GM23338 (cell line): ENCODE results near the gene ITGAV. TPM values are rescaled to one million over a fixed set of nuclear protein-coding genes. Genes with fewer than 3 reads are reported as not detected.

Experiments
- ATAC-seq: fragments of 200-7000 bp; cut with Tn5 transposase; 3 replicates; pipeline ENCODE4 v1.9.1; 2020
- DNase-seq: peaks from one replicate; pipeline ENCODE4 v3.0.0-alpha.2; 2015; ENCODE audit warnings: low spot score
- H2AFZ ChIP-seq: fragments of 200-600 bp; sonication (generic); 2 replicates; pipeline ENCODE4 v1.8.0; 2016; ENCODE audit warnings: antibody characterized with exemption, mild to moderate bottlenecking, moderate library complexity
- H3F3A ChIP-seq: fragments of 200-600 bp; sonication (generic); replicated peaks from 2 replicates; pipeline ENCODE4 v1.8.0; 2017; ENCODE audit warnings: antibody characterized with exemption, mixed run types, low read depth
- H3K27ac ChIP-seq: fragments of 200-600 bp; sonication (generic); 2 replicates; pipeline ENCODE4 v1.6.1; 2016; ENCODE audit warnings: low read depth
- H3K27me3 ChIP-seq: fragments of 200-600 bp; sonication (generic); 2 replicates; pipeline ENCODE4 v1.8.0; 2016; ENCODE audit warnings: mild to moderate bottlenecking, mixed run types, moderate library complexity; ENCODE audit not compliant: insufficient read depth
- H3K36me3 ChIP-seq: fragments of 200-600 bp; sonication (generic); 2 replicates; pipeline ENCODE4 v1.8.0; 2016; ENCODE audit warnings: mild to moderate bottlenecking; ENCODE audit not compliant: insufficient read depth
- H3K4me1 ChIP-seq: fragments of 200-600 bp; sonication (generic); 2 replicates; pipeline ENCODE4 v1.8.0; 2016; ENCODE audit warnings: mild to moderate bottlenecking, moderate library complexity; ENCODE audit not compliant: insufficient read depth
- H3K4me2 ChIP-seq: fragments of 200-600 bp; sonication (generic); 2 replicates; pipeline ENCODE4 v1.7.1; 2017; ENCODE audit warnings: mixed run types
- H3K4me3 ChIP-seq: fragments of 200-600 bp; sonication (generic); 2 replicates; pipeline ENCODE4 v1.6.1; 2016; ENCODE audit warnings: mixed run types
- H3K79me2 ChIP-seq: fragments of 200-600 bp; sonication (generic); replicated peaks from 2 replicates; pipeline ENCODE4 v1.8.0; 2017; ENCODE audit warnings: mild to moderate bottlenecking; ENCODE audit not compliant: insufficient read depth
- H3K9me2 ChIP-seq: fragments of 200-600 bp; sonication (generic); 2 replicates; pipeline ENCODE4 v1.8.0; 2017; ENCODE audit not compliant: insufficient read depth
- H4K20me1 ChIP-seq: fragments of 200-600 bp; sonication (generic); replicated peaks from 2 replicates; pipeline ENCODE4 v1.8.0; 2017; ENCODE audit warnings: mild to moderate bottlenecking; ENCODE audit not compliant: insufficient read depth
- H3K27ac Mint-ChIP-seq: 2 replicates; pipeline ENCODE4 v1.8.0; 2020; ENCODE audit warnings: inconsistent platforms, mild to moderate bottlenecking, moderate library complexity, mixed read lengths
- H3K27me3 Mint-ChIP-seq: 3 replicates; pipeline ENCODE4 v1.8.0; 2022; ENCODE audit warnings: low read depth, mild to moderate bottlenecking, moderate library complexity, mixed read lengths, inconsistent platforms; ENCODE audit not compliant: insufficient read depth, poor library complexity
- H3K36me3 Mint-ChIP-seq: 3 replicates; pipeline ENCODE4 v1.8.0; 2021; ENCODE audit warnings: low read depth, mild to moderate bottlenecking, inconsistent platforms, moderate library complexity, mixed read lengths
- H3K4me1 Mint-ChIP-seq: 3 replicates; pipeline ENCODE4 v1.8.0; 2020; ENCODE audit warnings: mild to moderate bottlenecking, inconsistent platforms, mixed read lengths
- H3K4me3 Mint-ChIP-seq: 3 replicates; pipeline ENCODE4 v1.8.0; 2021; ENCODE audit warnings: moderate library complexity, mild to moderate bottlenecking, inconsistent platforms, mixed read lengths
- H3K9me3 Mint-ChIP-seq: 3 replicates; pipeline ENCODE4 v1.8.0; 2020; ENCODE audit warnings: moderate library complexity, mild to moderate bottlenecking, inconsistent platforms, mixed read lengths
- CREB1 ChIP-seq: fragments of 250-450 bp; sonication (Bioruptor Pico); IDR thresholded peaks from 2 replicates; pipeline ENCODE4 v1.5.0; 2020; ENCODE audit warnings: low read depth, mild to moderate bottlenecking, moderate library complexity
- EZH2phosphoT487 ChIP-seq: fragments of 200-600 bp; sonication (generic); IDR thresholded peaks from one replicate; pipeline ENCODE4 v1.8.1; 2018; ENCODE audit warnings: antibody characterized with exemption; ENCODE audit not compliant: unreplicated experiment
- JUNB ChIP-seq: IDR thresholded peaks from one replicate; pipeline ENCODE4 v1.6.1; 2016; ENCODE audit warnings: antibody characterized with exemption; ENCODE audit not compliant: unreplicated experiment
- NANOG ChIP-seq: IDR thresholded peaks from 2 replicates; pipeline ENCODE4 v1.6.1; 2016; ENCODE audit warnings: antibody characterized with exemption, borderline replicate concordance
- STAT1 ChIP-seq: IDR thresholded peaks from one replicate; pipeline ENCODE4 v1.6.1; 2016; ENCODE audit warnings: antibody characterized with exemption; ENCODE audit not compliant: unreplicated experiment
- ZNF114 ChIP-seq: fragments of 250-450 bp; sonication (Bioruptor Pico); IDR thresholded peaks from 2 replicates; pipeline ENCODE4 v1.5.0; 2020; ENCODE audit warnings: mild to moderate bottlenecking, moderate library complexity
- ZNF331 ChIP-seq: fragments of 250-450 bp; sonication (Bioruptor Pico); IDR thresholded peaks from 2 replicates; pipeline ENCODE4 v1.5.0; 2020; ENCODE audit warnings: low read depth, mild to moderate bottlenecking, moderate library complexity
- polyA plus RNA-seq: library from polyadenylated mRNA; unstranded; fragments of >200 nt; fragmentation: Nextera tagmentation; extraction: Ambion mirVana; gene quantifications from 2 replicates; pipeline ENCODE4 v1.2.1, GENCODE V29; 2016
- total RNA-seq: library from RNA; depleted of rRNA; stranded (reverse); fragments of >200 nt; shearing (Covaris generic); gene quantifications from 2 replicates; pipeline ENCODE4 v1.2.3, GENCODE V29; 2014
- TF ChIP-seq, protein P1 (sequence below): IDR thresholded peaks from one replicate; pipeline ENCODE4 v1.6.1; 2018; ENCODE audit warnings: antibody characterized with exemption; ENCODE audit not compliant: unreplicated experiment
- TF ChIP-seq, protein P2 (sequence below), 2 experiments: fragments of 200-600 bp in 1 of 2; sonication (generic) in 1 of 2; conservative IDR thresholded peaks; 2 replicates each; pipeline versions ENCODE4 v1.5.1 to v1.6.1; 2016 to 2017; ENCODE audit warnings: antibody characterized with exemption in 2 of 2, low read depth in 2 of 2, mild to moderate bottlenecking in 2 of 2, moderate library complexity in 1 of 2
- TF ChIP-seq, protein P3 (sequence below): fragments of 250-450 bp; sonication (Bioruptor Pico); IDR thresholded peaks from 2 replicates; pipeline ENCODE4 v1.5.0; 2020; ENCODE audit warnings: mild to moderate bottlenecking, moderate library complexity

The ITGAV gene
- total and polyA plus RNA-seq, 2 experiments from 2014 or later: 9.1 to 56.5 TPM

GRCh38 chr2:186603286-186603685 lies 13.4 kb downstream of the ITGAV start:
- H3K4me3 ChIP-seq: no peak overlapping the region
- no peaks in the 10 kb centered on the region for H3F3A ChIP-seq
- H3K27me3 ChIP-seq: no peaks in the 10 kb centered on the region
- H3K27ac ChIP-seq: no peak overlapping the region
- DNase-seq: no peak
- no peak for TF ChIP-seq NANOG
- TF ChIP-seq ZNF114: no peak
- TF ChIP-seq, protein P1, sequence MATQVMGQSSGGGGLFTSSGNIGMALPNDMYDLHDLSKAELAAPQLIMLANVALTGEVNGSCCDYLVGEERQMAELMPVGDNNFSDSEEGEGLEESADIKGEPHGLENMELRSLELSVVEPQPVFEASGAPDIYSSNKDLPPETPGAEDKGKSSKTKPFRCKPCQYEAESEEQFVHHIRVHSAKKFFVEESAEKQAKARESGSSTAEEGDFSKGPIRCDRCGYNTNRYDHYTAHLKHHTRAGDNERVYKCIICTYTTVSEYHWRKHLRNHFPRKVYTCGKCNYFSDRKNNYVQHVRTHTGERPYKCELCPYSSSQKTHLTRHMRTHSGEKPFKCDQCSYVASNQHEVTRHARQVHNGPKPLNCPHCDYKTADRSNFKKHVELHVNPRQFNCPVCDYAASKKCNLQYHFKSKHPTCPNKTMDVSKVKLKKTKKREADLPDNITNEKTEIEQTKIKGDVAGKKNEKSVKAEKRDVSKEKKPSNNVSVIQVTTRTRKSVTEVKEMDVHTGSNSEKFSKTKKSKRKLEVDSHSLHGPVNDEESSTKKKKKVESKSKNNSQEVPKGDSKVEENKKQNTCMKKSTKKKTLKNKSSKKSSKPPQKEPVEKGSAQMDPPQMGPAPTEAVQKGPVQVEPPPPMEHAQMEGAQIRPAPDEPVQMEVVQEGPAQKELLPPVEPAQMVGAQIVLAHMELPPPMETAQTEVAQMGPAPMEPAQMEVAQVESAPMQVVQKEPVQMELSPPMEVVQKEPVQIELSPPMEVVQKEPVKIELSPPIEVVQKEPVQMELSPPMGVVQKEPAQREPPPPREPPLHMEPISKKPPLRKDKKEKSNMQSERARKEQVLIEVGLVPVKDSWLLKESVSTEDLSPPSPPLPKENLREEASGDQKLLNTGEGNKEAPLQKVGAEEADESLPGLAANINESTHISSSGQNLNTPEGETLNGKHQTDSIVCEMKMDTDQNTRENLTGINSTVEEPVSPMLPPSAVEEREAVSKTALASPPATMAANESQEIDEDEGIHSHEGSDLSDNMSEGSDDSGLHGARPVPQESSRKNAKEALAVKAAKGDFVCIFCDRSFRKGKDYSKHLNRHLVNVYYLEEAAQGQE: no peak
- no peak for TF ChIP-seq STAT1
- TF ChIP-seq, protein P2, sequence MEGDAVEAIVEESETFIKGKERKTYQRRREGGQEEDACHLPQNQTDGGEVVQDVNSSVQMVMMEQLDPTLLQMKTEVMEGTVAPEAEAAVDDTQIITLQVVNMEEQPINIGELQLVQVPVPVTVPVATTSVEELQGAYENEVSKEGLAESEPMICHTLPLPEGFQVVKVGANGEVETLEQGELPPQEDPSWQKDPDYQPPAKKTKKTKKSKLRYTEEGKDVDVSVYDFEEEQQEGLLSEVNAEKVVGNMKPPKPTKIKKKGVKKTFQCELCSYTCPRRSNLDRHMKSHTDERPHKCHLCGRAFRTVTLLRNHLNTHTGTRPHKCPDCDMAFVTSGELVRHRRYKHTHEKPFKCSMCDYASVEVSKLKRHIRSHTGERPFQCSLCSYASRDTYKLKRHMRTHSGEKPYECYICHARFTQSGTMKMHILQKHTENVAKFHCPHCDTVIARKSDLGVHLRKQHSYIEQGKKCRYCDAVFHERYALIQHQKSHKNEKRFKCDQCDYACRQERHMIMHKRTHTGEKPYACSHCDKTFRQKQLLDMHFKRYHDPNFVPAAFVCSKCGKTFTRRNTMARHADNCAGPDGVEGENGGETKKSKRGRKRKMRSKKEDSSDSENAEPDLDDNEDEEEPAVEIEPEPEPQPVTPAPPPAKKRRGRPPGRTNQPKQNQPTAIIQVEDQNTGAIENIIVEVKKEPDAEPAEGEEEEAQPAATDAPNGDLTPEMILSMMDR (conservative IDR thresholded peaks at IDR 0.05; ENCODE audit: low read depth in 2 of 2): no peak
- TF ChIP-seq ZNF331 (CRISPR knock-in tag): no peak
- no peak for TF ChIP-seq CREB1 (CRISPR knock-in tag)
- no peak overlapping the region for H3K4me2 ChIP-seq
- H3K4me3 Mint-ChIP-seq: no peak overlapping the region
- no peaks in the 10 kb centered on the region for H3K9me2 ChIP-seq
- H3K9me3 Mint-ChIP-seq: no peaks in the 10 kb centered on the region
- peaks cover 37% of the 10 kb centered on the region for H3K79me2 ChIP-seq
- no peaks in the 10 kb centered on the region for H3K36me3 Mint-ChIP-seq
- peaks cover 5% of the 10 kb centered on the region; the same call in 1 of the 2 replicates for H4K20me1 ChIP-seq
- no peak overlapping the region for H3K27ac Mint-ChIP-seq
- peaks cover 46% of the 10 kb centered on the region for H3K4me1 Mint-ChIP-seq
- H3K4me1 ChIP-seq: peaks cover 24% of the 10 kb centered on the region; the same call in 1 of the 2 replicates
- no peaks in the 10 kb centered on the region for H3K36me3 ChIP-seq
- no peaks in the 10 kb centered on the region for H3K27me3 Mint-ChIP-seq
- ATAC-seq: no peak
- no peak overlapping the region for H2AFZ ChIP-seq

GRCh38 chr2:186605041-186605440 lies 15.2 kb downstream of the ITGAV start:
- H3K79me2 ChIP-seq: peaks cover 20% of the 10 kb centered on the region
- peaks cover 30% of the 10 kb centered on the region for H3K4me1 Mint-ChIP-seq
- no peaks in the 10 kb centered on the region for H3K9me2 ChIP-seq
- no peak overlapping the region for H3K4me2 ChIP-seq
- H3K9me3 Mint-ChIP-seq: no peaks in the 10 kb centered on the region
- no peak overlapping the region for H2AFZ ChIP-seq
- H3F3A ChIP-seq: no peaks in the 10 kb centered on the region
- DNase-seq (peak; percentile 28), ATAC-seq (peak; percentile 44; the same call in 2 of the 3 replicates)
- H3K36me3 Mint-ChIP-seq: no peaks in the 10 kb centered on the region
- peak overlapping the region; percentile 18; the same call in 1 of the 2 replicates for H3K27ac ChIP-seq
- peaks cover 5% of the 10 kb centered on the region; the same call in 1 of the 2 replicates for H4K20me1 ChIP-seq
- H3K4me1 ChIP-seq: peaks cover 13% of the 10 kb centered on the region; the same call in 1 of the 2 replicates
- no peaks in the 10 kb centered on the region for H3K36me3 ChIP-seq
- H3K27ac Mint-ChIP-seq: peak overlapping the region; percentile 35
- H3K27me3 Mint-ChIP-seq: no peaks in the 10 kb centered on the region
- no peak overlapping the region for H3K4me3 ChIP-seq
- H3K27me3 ChIP-seq: no peaks in the 10 kb centered on the region
- no peak overlapping the region for H3K4me3 Mint-ChIP-seq
- TF ChIP-seq JUNB (no peak), EZH2phosphoT487 (no peak), CREB1 (CRISPR knock-in tag) (no peak), STAT1 (no peak)
- TF ChIP-seq, protein P3, sequence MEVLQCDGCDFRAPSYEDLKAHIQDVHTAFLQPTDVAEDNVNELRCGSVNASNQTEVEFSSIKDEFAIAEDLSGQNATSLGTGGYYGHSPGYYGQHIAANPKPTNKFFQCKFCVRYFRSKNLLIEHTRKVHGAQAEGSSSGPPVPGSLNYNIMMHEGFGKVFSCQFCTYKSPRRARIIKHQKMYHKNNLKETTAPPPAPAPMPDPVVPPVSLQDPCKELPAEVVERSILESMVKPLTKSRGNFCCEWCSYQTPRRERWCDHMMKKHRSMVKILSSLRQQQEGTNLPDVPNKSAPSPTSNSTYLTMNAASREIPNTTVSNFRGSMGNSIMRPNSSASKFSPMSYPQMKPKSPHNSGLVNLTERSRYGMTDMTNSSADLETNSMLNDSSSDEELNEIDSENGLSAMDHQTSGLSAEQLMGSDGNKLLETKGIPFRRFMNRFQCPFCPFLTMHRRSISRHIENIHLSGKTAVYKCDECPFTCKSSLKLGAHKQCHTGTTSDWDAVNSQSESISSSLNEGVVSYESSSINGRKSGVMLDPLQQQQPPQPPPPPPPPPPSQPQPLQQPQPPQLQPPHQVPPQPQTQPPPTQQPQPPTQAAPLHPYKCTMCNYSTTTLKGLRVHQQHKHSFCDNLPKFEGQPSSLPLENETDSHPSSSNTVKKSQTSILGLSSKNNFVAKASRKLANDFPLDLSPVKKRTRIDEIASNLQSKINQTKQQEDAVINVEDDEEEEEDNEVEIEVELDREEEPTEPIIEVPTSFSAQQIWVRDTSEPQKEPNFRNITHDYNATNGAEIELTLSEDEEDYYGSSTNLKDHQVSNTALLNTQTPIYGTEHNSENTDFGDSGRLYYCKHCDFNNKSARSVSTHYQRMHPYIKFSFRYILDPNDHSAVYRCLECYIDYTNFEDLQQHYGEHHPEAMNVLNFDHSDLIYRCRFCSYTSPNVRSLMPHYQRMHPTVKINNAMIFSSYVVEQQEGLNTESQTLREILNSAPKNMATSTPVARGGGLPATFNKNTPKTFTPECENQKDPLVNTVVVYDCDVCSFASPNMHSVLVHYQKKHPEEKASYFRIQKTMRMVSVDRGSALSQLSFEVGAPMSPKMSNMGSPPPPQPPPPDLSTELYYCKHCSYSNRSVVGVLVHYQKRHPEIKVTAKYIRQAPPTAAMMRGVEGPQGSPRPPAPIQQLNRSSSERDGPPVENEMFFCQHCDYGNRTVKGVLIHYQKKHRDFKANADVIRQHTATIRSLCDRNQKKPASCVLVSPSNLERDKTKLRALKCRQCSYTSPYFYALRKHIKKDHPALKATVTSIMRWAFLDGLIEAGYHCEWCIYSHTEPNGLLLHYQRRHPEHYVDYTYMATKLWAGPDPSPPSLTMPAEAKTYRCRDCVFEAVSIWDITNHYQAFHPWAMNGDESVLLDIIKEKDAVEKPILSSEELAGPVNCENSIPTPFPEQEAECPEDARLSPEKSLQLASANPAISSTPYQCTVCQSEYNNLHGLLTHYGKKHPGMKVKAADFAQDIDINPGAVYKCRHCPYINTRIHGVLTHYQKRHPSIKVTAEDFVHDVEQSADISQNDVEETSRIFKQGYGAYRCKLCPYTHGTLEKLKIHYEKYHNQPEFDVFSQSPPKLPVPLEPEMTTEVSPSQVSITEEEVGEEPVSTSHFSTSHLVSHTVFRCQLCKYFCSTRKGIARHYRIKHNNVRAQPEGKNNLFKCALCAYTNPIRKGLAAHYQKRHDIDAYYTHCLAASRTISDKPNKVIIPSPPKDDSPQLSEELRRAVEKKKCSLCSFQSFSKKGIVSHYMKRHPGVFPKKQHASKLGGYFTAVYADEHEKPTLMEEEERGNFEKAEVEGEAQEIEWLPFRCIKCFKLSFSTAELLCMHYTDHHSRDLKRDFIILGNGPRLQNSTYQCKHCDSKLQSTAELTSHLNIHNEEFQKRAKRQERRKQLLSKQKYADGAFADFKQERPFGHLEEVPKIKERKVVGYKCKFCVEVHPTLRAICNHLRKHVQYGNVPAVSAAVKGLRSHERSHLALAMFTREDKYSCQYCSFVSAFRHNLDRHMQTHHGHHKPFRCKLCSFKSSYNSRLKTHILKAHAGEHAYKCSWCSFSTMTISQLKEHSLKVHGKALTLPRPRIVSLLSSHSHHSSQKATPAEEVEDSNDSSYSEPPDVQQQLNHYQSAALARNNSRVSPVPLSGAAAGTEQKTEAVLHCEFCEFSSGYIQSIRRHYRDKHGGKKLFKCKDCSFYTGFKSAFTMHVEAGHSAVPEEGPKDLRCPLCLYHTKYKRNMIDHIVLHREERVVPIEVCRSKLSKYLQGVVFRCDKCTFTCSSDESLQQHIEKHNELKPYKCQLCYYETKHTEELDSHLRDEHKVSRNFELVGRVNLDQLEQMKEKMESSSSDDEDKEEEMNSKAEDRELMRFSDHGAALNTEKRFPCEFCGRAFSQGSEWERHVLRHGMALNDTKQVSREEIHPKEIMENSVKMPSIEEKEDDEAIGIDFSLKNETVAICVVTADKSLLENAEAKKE (CRISPR knock-in tag): no peak
